H1 (cell line): ENCODE measurements around the gene HS6ST3. TPM values are rescaled to one million over a fixed set of nuclear protein-coding genes. Genes with fewer than 3 reads are reported as not detected.

Source experiments
- CTCF ChIA-PET: fragments of 300-600 bp; sonication (Branson Sonifier 250); formaldehyde crosslinking; loops from one replicate; lab custom pipeline; 2021; ENCODE audit not compliant: partially characterized antibody; lab: Charles Lee
- POLR2A ChIA-PET: fragments of 300-600 bp; sonication (Branson Sonifier 250); formaldehyde crosslinking; loops from one replicate; lab custom pipeline; 2021; ENCODE audit warnings: inconsistent platforms; ENCODE audit not compliant: partially characterized antibody; lab: Charles Lee
- DNase-seq, 2 experiments: peaks; one replicate each; pipeline versions ENCODE4 v3.0.0 to v3.0.0-alpha.2; 2010 to 2022; ENCODE audit warnings: low spot score in 2 of 2, low read depth in 1 of 2, mixed read lengths in 1 of 2
- FAIRE-seq: peaks from 2 replicates; lab custom pipeline; 2011; peaks lifted over from hg19 to GRCh38; lab: Jason Lieb, UNC
- H2AFZ ChIP-seq: 2 replicates; pipeline ENCODE4 v1.8.1; 2012; ENCODE audit warnings: low read length, inconsistent platforms
- H2AK5ac ChIP-seq: 2 replicates; pipeline ENCODE4 v1.6.1; 2013; ENCODE audit warnings: low read depth, low read length
- H2BK120ac ChIP-seq: replicated peaks from 2 replicates; pipeline ENCODE3; 2013; ENCODE audit warnings: low read depth, low read length, inconsistent platforms
- H2BK12ac ChIP-seq: 2 replicates; pipeline ENCODE4 v1.6.1; 2013; ENCODE audit warnings: low read depth, low read length
- H2BK15ac ChIP-seq: 2 replicates; pipeline ENCODE4 v1.6.1; 2013; ENCODE audit warnings: low read length
- H2BK20ac ChIP-seq: 2 replicates; pipeline ENCODE4 v1.6.1; 2013; ENCODE audit warnings: low read length
- H2BK5ac ChIP-seq: 2 replicates; pipeline ENCODE4 v1.6.1; 2013; ENCODE audit warnings: low read depth, low read length
- H3K14ac ChIP-seq: 2 replicates; pipeline ENCODE4 v1.6.1; 2013; ENCODE audit warnings: inconsistent platforms; ENCODE audit not compliant: insufficient read length
- H3K18ac ChIP-seq: 2 replicates; pipeline ENCODE4 v1.6.1; 2013; ENCODE audit warnings: low read length; ENCODE audit errors: extremely low read depth
- H3K23ac ChIP-seq: 2 replicates; pipeline ENCODE4 v1.6.1; 2013; ENCODE audit warnings: inconsistent platforms; ENCODE audit not compliant: insufficient read length
- H3K23me2 ChIP-seq: 2 replicates; pipeline ENCODE4 v1.6.1; 2013; ENCODE audit warnings: low read depth, low read length
- H3K27ac ChIP-seq: 2 replicates; pipeline ENCODE4 v1.6.1; 2011; ENCODE audit warnings: low read depth, low read length, inconsistent platforms
- H3K27me3 ChIP-seq, 4 experiments: replicated peaks in 1 of 4; 1 replicate in 1 of 4; 2 replicates in 3 of 4; pipeline versions ENCODE4 v1.6.1 to v1.8.1; 2011 to 2013; ENCODE audit warnings: low read length in 3 of 4, mild to moderate bottlenecking in 3 of 4, inconsistent platforms in 2 of 4, mixed read lengths in 2 of 4, moderate library complexity in 1 of 4; ENCODE audit not compliant: control insufficient read depth in 3 of 4, insufficient read depth in 3 of 4; ENCODE audit errors: extremely low read depth in 1 of 4
- H3K36me3 ChIP-seq, 4 experiments: 2 replicates each; pipeline versions ENCODE4 v1.6.1 to v1.8.1; 2011 to 2013; ENCODE audit warnings: mild to moderate bottlenecking in 4 of 4, low read length in 3 of 4, moderate library complexity in 2 of 4, control low read depth in 1 of 4, inconsistent platforms in 1 of 4; ENCODE audit not compliant: insufficient read depth in 4 of 4, control insufficient read depth in 2 of 4
- H3K4ac ChIP-seq: replicated peaks from 2 replicates; pipeline ENCODE3; 2013; ENCODE audit warnings: low read length, low read depth, mixed read lengths, inconsistent platforms; ENCODE audit not compliant: insufficient read length
- H3K4me1 ChIP-seq, 4 experiments: replicated peaks in 1 of 4; 1 replicate in 1 of 4; 2 replicates in 3 of 4; pipeline versions ENCODE4 v1.6.1 to v1.8.1; 2011 to 2013; ENCODE audit warnings: low read length in 3 of 4, inconsistent platforms in 2 of 4, mixed read lengths in 1 of 4; ENCODE audit not compliant: insufficient read depth in 4 of 4, control insufficient read depth in 3 of 4
- H3K4me2 ChIP-seq, 2 experiments: 2 replicates each; pipeline versions ENCODE4 v1.6.1 to v1.8.1; 2011 to 2013; ENCODE audit warnings: low read depth in 2 of 2, low read length in 2 of 2, control low read depth in 1 of 2, inconsistent platforms in 1 of 2, mild to moderate bottlenecking in 1 of 2; ENCODE audit not compliant: insufficient read depth in 1 of 2
- H3K4me3 ChIP-seq, 4 experiments: fragments of 200-600, 300-600 bp in 1 of 4; sonication (generic), shearing (Covaris generic), sonication (Bioruptor Twin) in 1 of 4; 2 replicates each; pipeline versions ENCODE4 v1.5.1 to v1.8.1; 2011 to 2016; ENCODE audit warnings: low read length in 4 of 4, low read depth in 3 of 4, control low read depth in 2 of 4, inconsistent platforms in 2 of 4, mild to moderate bottlenecking in 2 of 4, mixed read lengths in 1 of 4, moderate library complexity in 1 of 4; ENCODE audit not compliant: insufficient read depth in 2 of 4; ENCODE audit errors: extremely low read depth in 1 of 4
- H3K56ac ChIP-seq: replicated peaks from 2 replicates; pipeline ENCODE3; 2013; ENCODE audit warnings: low read depth, mild to moderate bottlenecking, mixed read lengths, low read length, inconsistent platforms; ENCODE audit not compliant: insufficient read length
- H3K79me1 ChIP-seq: 2 replicates; pipeline ENCODE4 v1.6.1; 2013; ENCODE audit warnings: low read depth, low read length, control low read depth
- H3K79me2 ChIP-seq, 2 experiments: 2 replicates each; pipeline versions ENCODE4 v1.6.1 to v1.8.1; 2012 to 2013; ENCODE audit warnings: low read length in 2 of 2, mild to moderate bottlenecking in 2 of 2, inconsistent platforms in 1 of 2; ENCODE audit not compliant: insufficient read depth in 2 of 2, control insufficient read depth in 1 of 2
- H3K9ac ChIP-seq, 4 experiments: replicated peaks in 1 of 4; 1 replicate in 1 of 4; 2 replicates in 3 of 4; pipeline versions ENCODE4 v1.6.1 to v1.8.1; 2011 to 2013; ENCODE audit warnings: low read depth in 3 of 4, low read length in 3 of 4, control low read depth in 2 of 4, mild to moderate bottlenecking in 2 of 4, moderate library complexity in 2 of 4, inconsistent platforms in 1 of 4; ENCODE audit errors: extremely low read depth in 1 of 4
- H3K9me3 ChIP-seq, 2 experiments: 2 replicates each; pipeline versions ENCODE4 v1.6.1 to v1.8.1; 2012 to 2013; ENCODE audit warnings: mild to moderate bottlenecking in 2 of 2, moderate library complexity in 2 of 2, control low read depth in 1 of 2, inconsistent platforms in 1 of 2, low read depth in 1 of 2, low read length in 1 of 2, mixed read lengths in 1 of 2; ENCODE audit not compliant: insufficient read depth in 2 of 2
- H4K20me1 ChIP-seq, 2 experiments: replicated peaks in 1 of 2; 2 replicates each; pipeline versions ENCODE3 to v1.8.1; 2011 to 2013; ENCODE audit warnings: inconsistent platforms in 2 of 2, low read length in 2 of 2, mild to moderate bottlenecking in 1 of 2; ENCODE audit not compliant: insufficient read depth in 2 of 2, control insufficient read depth in 1 of 2
- H4K5ac ChIP-seq: 2 replicates; pipeline ENCODE4 v1.6.1; 2013; ENCODE audit warnings: low read length, low read depth, mixed read lengths, inconsistent platforms; ENCODE audit not compliant: insufficient read length
- H4K8ac ChIP-seq: 2 replicates; pipeline ENCODE4 v1.8.0; 2013; ENCODE audit warnings: mild to moderate bottlenecking, moderate library complexity, low read length, inconsistent platforms; ENCODE audit not compliant: insufficient read depth; ENCODE audit errors: extremely low read depth
- H4K91ac ChIP-seq: replicated peaks from 2 replicates; pipeline ENCODE3; 2013; ENCODE audit warnings: low read length, mixed read lengths, inconsistent platforms; ENCODE audit not compliant: insufficient read length
- BACH1 ChIP-seq: IDR thresholded peaks from 2 replicates; pipeline ENCODE4 v1.6.1; 2012; ENCODE audit warnings: low read length, improper control_type of control experiment
- BRCA1 ChIP-seq: IDR thresholded peaks from 2 replicates; pipeline ENCODE4 v1.6.1; 2012; ENCODE audit warnings: low read depth, low read length, improper control_type of control experiment
- CEBPB ChIP-seq: IDR thresholded peaks from 2 replicates; pipeline ENCODE4 v1.6.1; 2012; ENCODE audit warnings: low read depth, low read length
- CTBP2 ChIP-seq: IDR thresholded peaks from 2 replicates; pipeline ENCODE4 v1.7.0; 2011; ENCODE audit warnings: borderline replicate concordance, mild to moderate bottlenecking, moderate library complexity, mixed read lengths, low read length; ENCODE audit not compliant: insufficient read depth, insufficient read length
- GTF2F1 ChIP-seq: IDR thresholded peaks from 2 replicates; pipeline ENCODE4 v1.6.1; 2012; ENCODE audit warnings: low read depth, low read length, improper control_type of control experiment, borderline replicate concordance
- HDAC2 ChIP-seq, 2 experiments: fragments of 300-600 bp in 1 of 2; sonication (generic) in 1 of 2; IDR thresholded peaks; 2 replicates each; pipeline ENCODE4 v1.6.1; 2011 to 2012; ENCODE audit warnings: low read depth in 2 of 2, low read length in 2 of 2, mild to moderate bottlenecking in 2 of 2, moderate library complexity in 2 of 2, borderline replicate concordance in 1 of 2, inconsistent platforms in 1 of 2
- NRF1 ChIP-seq: IDR thresholded peaks from 2 replicates; pipeline ENCODE4 v1.6.1; 2011; ENCODE audit warnings: mild to moderate bottlenecking, low read depth, low read length, improper control_type of control experiment
- PHF8 ChIP-seq: fragments of 200-600 bp; sonication (generic); conservative IDR thresholded peaks from 2 replicates; pipeline ENCODE4 v1.7.1; 2012; ENCODE audit warnings: low read depth, mild to moderate bottlenecking, inconsistent platforms, low read length, moderate library complexity
- RNF2 ChIP-seq: fragments of 200-900, 300-1000 bp; sonication (generic); IDR thresholded peaks from 2 replicates; pipeline ENCODE4 v1.7.1; 2016; ENCODE audit warnings: borderline replicate concordance, low read depth, mild to moderate bottlenecking, antibody characterized with exemption, low read length; ENCODE audit not compliant: poor library complexity, severe bottlenecking; ENCODE audit errors: missing control alignments
- RXRA ChIP-seq: IDR thresholded peaks from 2 replicates; pipeline ENCODE4 v1.6.1; 2011; ENCODE audit warnings: low read depth, mild to moderate bottlenecking, low read length, moderate library complexity; ENCODE audit not compliant: insufficient read depth
- SP1 ChIP-seq: IDR thresholded peaks from 2 replicates; pipeline ENCODE4 v1.6.1; 2011; ENCODE audit warnings: low read depth, low read length
- TBP ChIP-seq: IDR thresholded peaks from 2 replicates; pipeline ENCODE4 v1.6.1; 2011; ENCODE audit warnings: low read depth, low read length, improper control_type of control experiment
- TCF12 ChIP-seq: IDR thresholded peaks from 2 replicates; pipeline ENCODE4 v1.6.1; 2011; ENCODE audit warnings: low read depth, mild to moderate bottlenecking, low read length
- TEAD4 ChIP-seq: IDR thresholded peaks from 2 replicates; pipeline ENCODE4 v1.6.1; 2012; ENCODE audit warnings: low read depth, low read length, inconsistent platforms, mixed read lengths
- WGBS, 2 experiments: shearing (Covaris generic) in 1 of 2; methylation state at CpG; one replicate each; pipeline versions ENCODE4 v1.1.6 to v1.1.7; 2013 to 2015; ENCODE audit warnings: low lambda C conversion rate in 2 of 2, mixed read lengths in 2 of 2, inconsistent platforms in 1 of 2, low coverage in 1 of 2, missing lambda C conversion rate in 1 of 2; ENCODE audit not compliant: insufficient replicate concordance in 2 of 2, insufficient coverage in 1 of 2, insufficient read length in 1 of 2; ENCODE audit errors: extremely low coverage in 1 of 2, missing lambda C conversion rate in 1 of 2; 5-methylcytosine and 5-hydroxymethylcytosine counted together
- polyA plus RNA-seq, 7 experiments: library from polyadenylated mRNA; depleted of rRNA in 3 of 7; stranded (reverse) in 5 of 7; unstranded in 2 of 7; fragments of >200 nt in 5 of 7; fragments of 200-250 nt in 2 of 7; gene quantifications; 1 replicate in 5 of 7; 2 replicates in 1 of 7; 4 replicates in 1 of 7; pipeline versions ENCODE4 v1.2.1 to v1.2.3, GENCODE V29; 2011 to 2013; ENCODE audit warnings: missing spikeins in 2 of 7, mixed read lengths in 2 of 7
- total RNA-seq: library from RNA; stranded (reverse); fragmentation: NEBNext Ultra II Directional; extraction: Animal tissue kit (Norgen Biotek cat#: 25700); gene quantifications from 2 replicates; pipeline ENCODE4 v1.2.1, GENCODE V29; 2021

Gene HS6ST3
- total and polyA plus RNA-seq, 2 of the 8 experiments (the other 6 are each of a cell fraction or from before 2014, with no cell fraction given) = 0.45 to 1.2 TPM

GRCh38 chr13:96551546-96551945, 461.6 kb downstream of the HS6ST3 start:
- H2BK5ac ChIP-seq = no peak overlapping the region
- H3K36me3 ChIP-seq = no peaks in the 10 kb centered on the region
- H4K8ac ChIP-seq = no peak overlapping the region
- no peak overlapping the region for H2BK15ac ChIP-seq
- no peak overlapping the region for H3K9ac ChIP-seq
- H4K5ac ChIP-seq = no peak overlapping the region
- no peak overlapping the region for H2AFZ ChIP-seq
- H3K9me3 ChIP-seq = no peaks in the 10 kb centered on the region
- no peak overlapping the region for H2BK20ac ChIP-seq
- no peak overlapping the region for H3K14ac ChIP-seq
- no peaks in the 10 kb centered on the region for H3K79me2 ChIP-seq
- H3K4me2 ChIP-seq = no peak overlapping the region
- H4K91ac ChIP-seq = no peak overlapping the region
- H3K27ac ChIP-seq = no peak overlapping the region
- no peaks in the 10 kb centered on the region for H3K79me1 ChIP-seq
- H3K23me2 ChIP-seq = no peaks in the 10 kb centered on the region
- H3K18ac ChIP-seq = no peak overlapping the region
- H3K56ac ChIP-seq = no peak overlapping the region
- no peak overlapping the region for H3K4me3 ChIP-seq
- TF ChIP-seq CEBPB = no peak
- TF ChIP-seq SP1 = no peak
- no peak for TF ChIP-seq PHF8
- no peak for TF ChIP-seq BACH1
- no peak for TF ChIP-seq CTBP2
- no peak for TF ChIP-seq HDAC2 (IDR thresholded peaks at IDR 0.05; ENCODE audit: borderline replicate concordance in 1 of 2, low read depth in 2 of 2, low read length in 2 of 2)
- TF ChIP-seq TEAD4 = no peak
- TF ChIP-seq TCF12 = no peak
- TF ChIP-seq GTF2F1 = no peak
- no peak for TF ChIP-seq NRF1
- no peak for TF ChIP-seq TBP
- no peak for TF ChIP-seq RNF2
- TF ChIP-seq BRCA1 = no peak
- TF ChIP-seq RXRA = no peak
- H3K4me1 ChIP-seq = no peaks in the 10 kb centered on the region
- DNase-seq = no peak
- H2BK12ac ChIP-seq = no peak overlapping the region
- FAIRE-seq = no peak
- POLR2A ChIA-PET = no interaction called here
- no peaks in the 10 kb centered on the region for H4K20me1 ChIP-seq
- H3K23ac ChIP-seq = no peak overlapping the region
- no peak overlapping the region for H2BK120ac ChIP-seq
- CTCF ChIA-PET = interaction anchor here (0.6 to 1.2 kb wide), 3 partner anchors 9 to 1483 kb away, joined by 3 read pairs; no protein-coding TSS in a partner anchor
- no peaks in the 10 kb centered on the region for H3K27me3 ChIP-seq
- no peak overlapping the region for H3K4ac ChIP-seq
- 74% methylated on average over 5 of the region's 5 CpGs; no CpG with 5 or more reads in 1 of the 2 experiments for WGBS, 2 experiments
- H2AK5ac ChIP-seq = no peak overlapping the region
